Bronchial epithelial cell (primary cell): Measurements from ENCODE around the gene SLC25A21. TPM values are rescaled to one million over a fixed set of nuclear protein-coding genes. Genes with fewer than 3 reads are reported as not detected.

Source experiments
- DNase-seq: peaks from one replicate; pipeline ENCODE4 v3.0.0-alpha.2; 2010; ENCODE audit warnings: low read depth
- FAIRE-seq: peaks from 2 replicates; lab custom pipeline; 2011; peaks lifted over from hg19 to GRCh38; lab: Jason Lieb, UNC
- H3K27me3 ChIP-seq: 2 replicates; pipeline ENCODE4 v1.5.1; 2011; ENCODE audit warnings: low read length; ENCODE audit not compliant: control insufficient read depth, insufficient read depth
- H3K36me3 ChIP-seq: 2 replicates; pipeline ENCODE4 v1.5.1; 2011; ENCODE audit warnings: low read length; ENCODE audit not compliant: control insufficient read depth, insufficient read depth
- H3K4me3 ChIP-seq: 2 replicates; pipeline ENCODE4 v1.5.1; 2011; ENCODE audit warnings: mild to moderate bottlenecking, low read depth, low read length, control low read depth
- total RNA-seq: library from RNA; depleted of rRNA; stranded (reverse); fragments of >200 nt; gene quantifications from 2 replicates; pipeline ENCODE4 v1.2.1, GENCODE V29; 2014
- TF ChIP-seq, protein P1 (sequence below): IDR thresholded peaks from 2 replicates; pipeline ENCODE4 v1.5.1; 2011; ENCODE audit warnings: mild to moderate bottlenecking, moderate library complexity, low read length, control low read depth, inconsistent platforms; ENCODE audit not compliant: insufficient read depth, severe bottlenecking

SLC25A21 gene
- total RNA-seq, 1 donor from 2014 or later, result 0.53 TPM

DNA sequence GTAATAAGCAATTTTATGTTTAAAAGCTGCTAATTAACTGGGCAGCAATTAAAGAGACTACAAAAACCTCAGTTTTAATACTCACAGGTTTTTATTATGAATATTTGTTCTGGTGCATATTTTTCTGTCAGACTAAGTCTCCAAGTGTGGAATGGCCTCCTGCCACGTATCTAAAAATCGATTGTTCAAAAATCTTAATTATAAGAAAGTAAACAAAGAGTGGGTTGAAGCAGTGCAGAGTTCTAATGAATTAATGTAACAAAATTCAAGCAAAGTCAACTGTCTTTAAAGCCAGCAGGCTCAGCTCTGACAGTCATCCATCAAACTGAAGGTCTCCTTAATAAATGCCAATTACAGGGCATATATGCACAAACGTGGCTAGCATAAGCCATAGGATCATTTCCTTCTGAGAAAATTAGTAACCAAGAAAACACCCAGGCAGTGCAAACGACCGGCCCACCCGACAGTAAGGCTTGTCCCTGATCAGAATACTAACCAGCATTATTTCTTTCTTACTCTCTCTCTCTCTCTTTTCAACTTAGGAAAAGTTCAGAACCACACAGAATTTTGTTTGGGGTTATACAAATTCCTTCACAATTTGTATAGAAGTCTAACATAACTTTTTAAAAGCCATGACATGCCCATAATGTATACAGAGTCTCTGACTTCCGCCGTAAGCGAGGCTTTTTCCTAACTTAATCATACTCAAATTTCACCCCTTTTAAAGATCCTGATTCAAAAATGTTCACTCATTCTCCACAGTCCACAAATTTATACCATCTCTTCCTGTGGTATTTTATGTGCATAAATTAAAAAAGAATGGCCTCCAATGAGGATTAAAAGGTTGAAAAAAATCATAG, 83.8 kb downstream of the SLC25A21 start:
- TF ChIP-seq, protein P1, sequence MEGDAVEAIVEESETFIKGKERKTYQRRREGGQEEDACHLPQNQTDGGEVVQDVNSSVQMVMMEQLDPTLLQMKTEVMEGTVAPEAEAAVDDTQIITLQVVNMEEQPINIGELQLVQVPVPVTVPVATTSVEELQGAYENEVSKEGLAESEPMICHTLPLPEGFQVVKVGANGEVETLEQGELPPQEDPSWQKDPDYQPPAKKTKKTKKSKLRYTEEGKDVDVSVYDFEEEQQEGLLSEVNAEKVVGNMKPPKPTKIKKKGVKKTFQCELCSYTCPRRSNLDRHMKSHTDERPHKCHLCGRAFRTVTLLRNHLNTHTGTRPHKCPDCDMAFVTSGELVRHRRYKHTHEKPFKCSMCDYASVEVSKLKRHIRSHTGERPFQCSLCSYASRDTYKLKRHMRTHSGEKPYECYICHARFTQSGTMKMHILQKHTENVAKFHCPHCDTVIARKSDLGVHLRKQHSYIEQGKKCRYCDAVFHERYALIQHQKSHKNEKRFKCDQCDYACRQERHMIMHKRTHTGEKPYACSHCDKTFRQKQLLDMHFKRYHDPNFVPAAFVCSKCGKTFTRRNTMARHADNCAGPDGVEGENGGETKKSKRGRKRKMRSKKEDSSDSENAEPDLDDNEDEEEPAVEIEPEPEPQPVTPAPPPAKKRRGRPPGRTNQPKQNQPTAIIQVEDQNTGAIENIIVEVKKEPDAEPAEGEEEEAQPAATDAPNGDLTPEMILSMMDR, result no peak
- no peaks in the 10 kb centered on the region for H3K27me3 ChIP-seq
- no peak for FAIRE-seq
- DNase-seq, result peak; percentile 9
- no peaks in the 10 kb centered on the region for H3K36me3 ChIP-seq
- H3K4me3 ChIP-seq, result no peak overlapping the region

DNA sequence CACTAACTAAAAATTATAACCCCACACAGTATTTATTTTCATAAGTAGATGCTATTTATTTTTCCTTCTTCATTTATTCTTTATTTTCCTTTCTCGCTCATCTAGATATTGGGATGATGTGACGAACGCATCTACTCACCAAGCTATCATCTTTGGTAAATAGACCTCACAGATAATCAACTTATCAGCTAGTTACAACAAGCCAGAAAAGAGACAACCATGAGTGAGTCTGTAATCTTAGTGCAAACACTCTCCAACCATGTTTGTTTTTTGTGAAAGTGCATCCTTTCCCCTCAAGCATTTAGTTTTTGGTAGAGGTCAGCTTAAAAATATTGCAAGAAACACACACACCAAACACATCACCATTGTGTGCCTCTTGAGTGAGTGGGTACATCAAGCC, 84.9 kb downstream of the SLC25A21 start:
- DNase-seq (no peak), FAIRE-seq (no peak)
- H3K36me3 ChIP-seq, result no peaks in the 10 kb centered on the region
- no peak overlapping the region for H3K4me3 ChIP-seq
- TF ChIP-seq, protein P1, result no peak
- no peaks in the 10 kb centered on the region for H3K27me3 ChIP-seq

DNA sequence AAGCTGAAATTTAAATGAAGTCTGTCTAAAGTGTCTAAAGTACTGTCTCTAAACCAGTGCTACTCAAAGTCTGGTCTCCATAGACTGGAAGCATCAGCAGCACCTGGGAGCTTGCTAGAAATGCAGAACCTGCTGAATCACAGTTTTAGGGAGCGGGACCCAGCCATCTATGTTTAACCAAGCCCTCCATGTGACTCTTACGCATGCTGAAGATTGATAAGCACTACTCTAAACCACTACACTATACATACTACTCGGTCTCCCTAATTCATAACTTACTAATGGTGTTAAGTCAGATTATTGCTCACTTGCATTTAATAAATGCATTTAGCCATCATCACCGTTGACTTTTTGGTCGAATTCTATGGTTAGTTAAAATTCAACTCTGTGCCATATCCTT, 88.8 kb downstream of the SLC25A21 start:
- Histone ChIP-seq H3K36me3 (no peaks in the 10 kb centered on the region), H3K4me3 (no peak overlapping the region), H3K27me3 (no peaks in the 10 kb centered on the region)
- FAIRE-seq (no peak), DNase-seq (no peak)
- TF ChIP-seq, protein P1, result no peak

DNA sequence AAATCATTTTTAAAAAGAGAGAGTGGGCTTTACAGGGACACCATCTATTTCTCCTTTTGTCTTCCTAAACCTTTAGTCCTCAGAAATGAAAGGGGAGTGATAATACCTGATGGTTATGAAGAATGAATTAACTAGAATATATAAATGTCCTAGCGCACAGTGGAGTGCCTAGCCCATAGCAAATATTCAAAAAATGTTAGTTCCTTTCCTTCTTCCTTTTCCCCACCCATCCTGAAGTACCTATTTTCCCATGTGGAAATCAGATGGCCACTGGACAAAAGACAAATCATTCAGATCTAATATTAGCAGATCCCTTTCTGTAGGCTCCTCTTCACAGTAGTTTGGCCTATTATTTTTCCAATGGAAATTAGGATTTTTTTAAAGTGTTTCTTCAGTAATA, 90.0 kb downstream of the SLC25A21 start:
- FAIRE-seq (no peak), DNase-seq (peak; percentile 24)
- no peaks in the 10 kb centered on the region for H3K36me3 ChIP-seq
- no peak overlapping the region for H3K4me3 ChIP-seq
- H3K27me3 ChIP-seq, result no peaks in the 10 kb centered on the region
- TF ChIP-seq, protein P1, result no peak

DNA sequence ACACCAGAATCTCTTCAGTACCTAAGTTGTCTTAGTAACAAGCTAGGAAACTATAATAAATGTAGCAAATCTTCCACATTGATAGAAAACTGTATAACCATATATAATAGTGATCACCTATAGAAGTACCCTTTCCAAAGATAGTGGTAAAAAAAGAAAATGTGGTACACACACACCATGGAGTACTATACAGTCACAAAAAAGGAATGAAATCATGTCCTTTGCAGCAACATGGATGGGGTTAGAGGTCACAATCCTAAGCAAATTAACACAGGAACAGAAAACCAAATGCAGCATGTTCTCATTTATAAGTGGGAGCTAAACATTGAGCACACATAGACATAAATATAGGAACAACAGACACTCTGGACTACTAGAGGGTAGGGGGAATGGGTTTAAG, 90.5 kb downstream of the SLC25A21 start:
- Histone ChIP-seq H3K4me3 (no peak overlapping the region), H3K36me3 (no peaks in the 10 kb centered on the region), H3K27me3 (no peaks in the 10 kb centered on the region)
- TF ChIP-seq, protein P1, result no peak
- no peak for DNase-seq
- no peak for FAIRE-seq

DNA sequence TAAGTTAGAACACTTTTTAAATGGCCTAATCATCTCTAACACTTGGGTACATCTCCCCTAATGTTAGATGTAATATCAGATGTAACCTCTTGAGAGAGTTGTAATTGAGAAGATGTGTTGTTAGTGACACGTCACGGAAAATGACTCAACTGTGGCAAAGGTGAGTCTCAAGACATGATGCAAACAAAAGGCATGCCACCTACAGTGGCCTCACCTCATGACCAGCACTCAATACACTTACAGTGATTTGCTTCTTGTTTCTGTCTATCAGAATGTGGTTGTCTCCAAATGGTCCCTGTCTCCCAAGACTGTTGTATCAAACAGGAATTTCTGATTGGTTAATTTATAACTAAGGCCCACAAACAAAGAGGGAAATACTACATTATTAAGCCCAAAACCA, 91.2 kb downstream of the SLC25A21 start:
- DNase-seq (peak; percentile 99), FAIRE-seq (peak; percentile 43)
- Histone ChIP-seq H3K36me3 (no peaks in the 10 kb centered on the region), H3K27me3 (no peaks in the 10 kb centered on the region), H3K4me3 (no peak overlapping the region)
- TF ChIP-seq, protein P1, result no peak
